Measurements from ENCODE around the gene AQP1.

The AQP1 gene

DNA sequence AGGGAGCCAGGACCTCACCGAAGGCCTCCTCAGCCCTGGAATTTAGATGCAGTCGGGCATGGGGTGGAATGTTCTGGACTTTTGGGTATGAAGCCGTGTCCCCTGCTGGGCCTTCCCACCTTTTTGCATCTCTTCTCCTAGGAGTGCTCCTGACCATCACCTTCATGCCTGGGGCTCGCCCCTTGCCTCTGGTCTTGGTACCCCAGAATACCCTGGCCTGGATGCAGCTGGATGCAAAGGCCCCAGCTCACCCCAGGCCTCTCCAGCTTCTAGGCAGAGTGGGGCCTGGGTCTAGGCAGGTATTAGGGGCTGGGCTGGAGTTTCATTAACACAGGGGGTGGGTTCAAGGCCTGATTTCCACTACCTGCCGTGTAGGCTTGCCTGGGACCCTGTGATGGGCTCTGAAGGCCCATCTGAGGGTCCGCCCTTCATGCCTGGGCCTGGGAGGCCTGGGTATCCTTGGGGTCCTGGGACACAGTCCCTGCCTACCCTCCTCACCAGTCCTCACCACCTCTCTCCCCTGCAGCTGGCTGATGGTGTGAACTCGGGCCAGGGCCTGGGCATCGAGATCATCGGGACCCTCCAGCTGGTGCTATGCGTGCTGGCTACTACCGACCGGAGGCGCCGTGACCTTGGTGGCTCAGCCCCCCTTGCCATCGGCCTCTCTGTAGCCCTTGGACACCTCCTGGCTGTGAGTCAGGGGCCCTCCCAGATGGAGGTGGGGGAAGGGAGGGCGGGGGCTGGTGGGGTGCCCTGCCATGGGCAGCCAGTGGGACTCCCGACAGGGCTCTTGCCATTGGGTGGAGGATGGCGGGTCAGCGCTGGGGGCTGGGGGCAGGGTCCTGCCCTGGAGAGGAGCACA, 10.1 kb downstream of the AQP1 start:
- no peak for DNase-seq (ENCODE audit: low read depth)

DNA sequence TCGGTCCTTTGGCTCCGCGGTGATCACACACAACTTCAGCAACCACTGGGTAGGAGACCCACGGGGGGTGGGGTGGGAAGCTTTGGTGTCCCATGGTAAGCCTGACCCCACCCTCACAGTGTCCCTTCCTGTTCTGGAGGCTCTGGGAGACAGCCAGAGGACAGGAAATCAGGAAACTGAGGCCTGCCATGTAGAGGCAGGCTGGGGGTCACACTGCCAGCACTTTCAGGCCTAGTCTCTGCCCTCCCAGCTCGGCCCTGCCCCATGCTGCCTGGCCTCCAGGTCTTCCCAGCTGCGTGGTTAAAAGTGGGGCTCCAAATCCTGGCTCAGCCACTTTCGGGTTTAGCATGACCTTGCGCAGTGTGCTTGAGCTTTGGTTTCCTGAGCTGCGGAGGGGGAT, 10.9 kb downstream of the AQP1 start:
- DNase-seq (ENCODE audit: low read depth), result no peak

DNA sequence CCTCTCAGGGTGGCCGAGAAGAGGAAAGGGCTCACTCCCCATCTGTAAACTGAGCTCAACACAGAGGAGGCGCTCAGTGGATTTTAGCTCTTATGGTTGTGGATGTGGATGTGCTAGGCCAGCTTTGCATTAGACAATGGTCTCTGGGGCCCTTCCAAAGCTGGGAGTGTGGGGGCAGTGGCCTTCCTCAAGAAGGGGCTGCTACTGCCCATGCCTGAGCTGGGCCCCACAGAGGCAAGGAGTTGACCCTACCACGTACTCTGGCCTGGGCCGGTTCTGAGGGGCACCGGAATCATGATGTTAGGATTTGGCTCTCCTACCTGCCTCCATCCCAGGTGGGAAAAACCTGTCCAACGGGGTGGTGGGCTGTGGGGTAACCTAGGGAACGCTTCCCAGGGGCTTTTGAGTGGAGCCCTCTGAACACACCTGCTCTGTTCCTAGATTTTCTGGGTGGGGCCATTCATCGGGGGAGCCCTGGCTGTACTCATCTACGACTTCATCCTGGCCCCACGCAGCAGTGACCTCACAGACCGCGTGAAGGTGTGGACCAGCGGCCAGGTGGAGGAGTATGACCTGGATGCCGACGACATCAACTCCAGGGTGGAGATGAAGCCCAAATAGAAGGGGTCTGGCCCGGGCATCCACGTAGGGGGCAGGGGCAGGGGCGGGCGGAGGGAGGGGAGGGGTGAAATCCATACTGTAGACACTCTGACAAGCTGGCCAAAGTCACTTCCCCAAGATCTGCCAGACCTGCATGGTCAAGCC, 11.5 kb downstream of the AQP1 start:
- no peak for DNase-seq (ENCODE audit: low read depth)

DNA sequence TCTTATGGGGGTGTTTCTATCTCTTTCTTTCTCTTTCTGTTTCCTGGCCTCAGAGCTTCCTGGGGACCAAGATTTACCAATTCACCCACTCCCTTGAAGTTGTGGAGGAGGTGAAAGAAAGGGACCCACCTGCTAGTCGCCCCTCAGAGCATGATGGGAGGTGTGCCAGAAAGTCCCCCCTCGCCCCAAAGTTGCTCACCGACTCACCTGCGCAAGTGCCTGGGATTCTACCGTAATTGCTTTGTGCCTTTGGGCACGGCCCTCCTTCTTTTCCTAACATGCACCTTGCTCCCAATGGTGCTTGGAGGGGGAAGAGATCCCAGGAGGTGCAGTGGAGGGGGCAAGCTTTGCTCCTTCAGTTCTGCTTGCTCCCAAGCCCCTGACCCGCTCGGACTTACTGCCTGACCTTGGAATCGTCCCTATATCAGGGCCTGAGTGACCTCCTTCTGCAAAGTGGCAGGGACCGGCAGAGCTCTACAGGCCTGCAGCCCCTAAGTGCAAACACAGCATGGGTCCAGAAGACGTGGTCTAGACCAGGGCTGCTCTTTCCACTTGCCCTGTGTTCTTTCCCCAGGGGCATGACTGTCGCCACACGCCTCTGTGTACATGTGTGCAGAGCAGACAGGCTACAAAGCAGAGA, 12.2 kb downstream of the AQP1 start:
- DNase-seq (ENCODE audit: low read depth), result no peak

DNA sequence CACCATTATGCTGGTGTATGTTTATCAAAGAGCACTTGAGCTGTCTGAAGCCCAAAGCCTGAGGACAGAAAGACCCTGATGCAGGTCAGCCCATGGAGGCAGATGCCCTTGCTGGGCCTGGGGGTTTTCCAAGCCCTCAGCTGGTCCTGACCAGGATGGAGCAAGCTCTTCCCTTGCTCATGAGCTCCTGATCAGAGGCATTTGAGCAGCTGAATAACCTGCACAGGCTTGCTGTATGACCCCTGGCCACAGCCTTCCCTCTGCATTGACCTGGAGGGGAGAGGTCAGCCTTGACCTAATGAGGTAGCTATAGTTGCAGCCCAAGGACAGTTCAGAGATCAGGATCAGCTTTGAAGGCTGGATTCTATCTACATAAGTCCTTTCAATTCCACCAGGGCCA, 13.0 kb downstream of the AQP1 start:
- DNase-seq (ENCODE audit: low read depth), result no peak

DNA sequence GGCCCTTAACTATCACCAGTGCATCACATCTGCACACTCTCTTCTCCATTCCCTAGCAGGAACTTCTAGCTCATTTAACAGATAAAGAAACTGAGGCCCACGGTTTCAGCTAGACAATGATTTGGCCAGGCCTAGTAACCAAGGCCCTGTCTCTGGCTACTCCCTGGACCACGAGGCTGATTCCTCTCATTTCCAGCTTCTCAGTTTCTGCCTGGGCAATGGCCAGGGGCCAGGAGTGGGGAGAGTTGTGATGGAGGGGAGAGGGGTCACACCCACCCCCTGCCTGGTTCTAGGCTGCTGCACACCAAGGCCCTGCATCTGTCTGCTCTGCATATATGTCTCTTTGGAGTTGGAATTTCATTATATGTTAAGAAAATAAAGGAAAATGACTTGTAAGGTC, 13.5 kb downstream of the AQP1 start:
- no peak for DNase-seq (ENCODE audit: low read depth)

DNA sequence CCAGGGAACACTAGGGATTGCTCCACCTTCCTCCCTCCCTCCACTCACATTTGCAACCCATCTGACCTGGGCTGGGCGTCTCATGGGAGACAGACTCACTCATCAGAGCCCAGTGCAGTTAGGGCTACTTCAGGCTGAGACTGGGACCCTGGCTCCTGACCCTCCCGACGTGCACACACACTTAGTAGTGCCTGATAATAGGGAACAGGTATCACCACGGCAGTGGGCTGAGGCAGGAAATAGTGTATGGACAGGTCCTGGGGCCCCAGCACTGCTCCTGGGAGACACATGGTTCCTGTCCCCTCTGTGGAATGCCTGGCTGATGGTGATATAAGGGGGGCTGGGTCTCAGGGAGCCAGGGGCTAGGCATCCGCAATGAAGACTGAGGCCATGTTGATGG, 14.3 kb downstream of the AQP1 start:
- no peak for DNase-seq (ENCODE audit: low read depth)

DNA sequence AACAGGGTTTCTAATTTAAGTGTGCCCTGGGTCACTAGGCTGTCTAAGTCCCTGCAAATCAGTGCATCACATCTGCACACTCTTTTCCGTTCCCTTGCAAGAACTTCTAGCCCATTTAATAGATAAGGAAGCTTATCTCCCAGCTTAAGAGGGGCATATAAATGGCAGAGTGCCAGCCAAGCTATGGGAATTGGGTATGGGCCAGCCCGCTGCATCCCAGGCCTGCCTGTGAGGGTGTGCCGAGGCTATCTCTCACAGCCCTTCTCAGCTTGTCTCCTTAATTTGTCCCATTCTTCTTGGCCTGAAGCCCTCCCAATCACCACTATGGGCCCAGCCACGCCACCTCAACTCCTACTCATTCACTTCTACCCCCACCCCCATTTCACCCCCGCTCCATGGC, 14.7 kb downstream of the AQP1 start:
- DNase-seq (ENCODE audit: low read depth), result no peak

DNA sequence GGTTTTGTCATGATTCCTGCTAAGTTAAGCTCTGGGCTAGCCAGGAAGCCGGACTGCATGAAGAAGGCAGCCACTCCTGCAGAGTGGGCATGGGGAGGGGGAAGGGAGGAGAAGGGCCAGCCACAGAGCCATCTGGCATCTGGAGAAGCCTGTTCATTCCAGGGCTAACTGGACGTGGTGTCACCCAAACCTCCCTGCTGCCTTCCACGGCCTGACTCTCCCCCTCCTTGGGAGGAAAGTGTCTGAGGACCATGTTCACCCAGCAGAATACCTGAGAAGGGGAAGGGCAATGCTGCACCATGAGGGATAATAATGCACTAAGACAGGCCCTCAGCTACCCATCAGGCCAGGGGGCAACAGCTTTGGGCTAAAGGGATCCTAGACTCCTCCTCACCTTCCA, 15.4 kb downstream of the AQP1 start:
- DNase-seq (ENCODE audit: low read depth), result no peak

DNA sequence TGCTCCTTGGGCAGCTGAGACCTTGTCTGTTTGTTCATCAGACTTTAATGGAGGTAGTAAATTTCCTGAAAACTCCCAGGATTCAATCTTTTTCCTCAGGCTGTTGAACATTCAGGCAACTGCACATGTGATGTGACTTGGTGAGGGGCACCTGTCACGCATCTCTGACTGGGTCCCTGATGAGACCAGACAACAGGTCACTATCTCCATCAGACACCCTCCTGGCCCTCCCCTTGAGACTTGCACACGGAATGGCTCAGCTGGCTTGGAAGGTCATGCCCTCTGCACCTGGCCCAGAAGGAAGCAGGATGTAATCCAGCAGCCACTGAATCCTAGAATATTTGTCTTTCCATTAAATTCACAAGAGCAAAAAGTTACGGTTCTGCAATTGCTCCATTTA, 15.9 kb downstream of the AQP1 start:
- no peak for DNase-seq (ENCODE audit: low read depth)

DNA sequence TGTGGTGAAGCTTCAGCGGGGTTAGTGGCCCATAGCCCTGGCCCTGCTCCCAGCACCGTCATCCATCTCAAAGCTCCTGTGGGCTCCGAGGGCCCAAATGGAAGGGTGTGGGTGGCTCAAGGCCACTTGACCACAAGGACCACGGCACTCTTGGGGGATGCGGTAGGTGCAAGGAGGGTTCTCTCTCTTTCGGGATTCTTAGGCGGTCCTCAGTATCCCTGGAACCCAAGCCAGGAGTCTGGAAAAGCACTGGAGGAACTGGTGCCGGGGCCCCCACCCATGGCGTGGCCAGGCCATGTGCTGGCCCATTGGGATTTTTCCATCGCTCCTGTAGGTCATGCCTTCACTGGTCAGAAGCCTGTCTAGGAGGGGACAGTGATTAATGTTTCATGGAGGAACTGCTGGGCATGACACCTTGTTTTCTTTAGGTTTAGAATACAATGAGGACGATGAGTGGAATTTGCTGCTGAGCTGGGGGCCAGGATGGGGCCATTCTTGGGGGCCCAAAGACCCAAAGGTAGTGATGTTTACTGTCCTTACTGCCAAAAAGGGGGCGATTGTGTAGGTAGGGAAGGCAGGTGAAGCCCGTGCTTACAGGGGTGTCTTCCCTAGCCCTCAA, 16.7 kb downstream of the AQP1 start:
- no peak for DNase-seq (ENCODE audit: low read depth)

DNA sequence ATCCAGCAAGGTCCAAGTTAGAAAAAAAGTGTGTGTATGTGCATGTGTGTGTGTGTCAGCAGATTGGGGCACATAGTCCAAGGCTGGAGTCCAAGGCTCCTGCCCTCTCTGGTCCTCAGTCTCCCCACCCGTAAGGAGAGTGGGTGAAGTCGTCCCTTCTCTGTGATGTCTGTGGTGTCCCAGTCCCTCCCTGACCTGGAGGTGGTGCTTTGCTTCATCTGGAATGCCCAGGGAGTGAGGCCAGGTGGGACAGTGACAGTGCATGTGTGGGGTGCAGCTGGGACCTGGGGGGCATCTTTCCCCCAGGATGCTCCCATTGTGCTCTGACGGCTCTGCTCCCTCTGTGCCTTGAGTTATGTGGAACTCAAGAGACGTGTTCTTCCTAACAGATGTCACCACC, 18.0 kb downstream of the AQP1 start:
- DNase-seq (ENCODE audit: low read depth), result no peak

DNA sequence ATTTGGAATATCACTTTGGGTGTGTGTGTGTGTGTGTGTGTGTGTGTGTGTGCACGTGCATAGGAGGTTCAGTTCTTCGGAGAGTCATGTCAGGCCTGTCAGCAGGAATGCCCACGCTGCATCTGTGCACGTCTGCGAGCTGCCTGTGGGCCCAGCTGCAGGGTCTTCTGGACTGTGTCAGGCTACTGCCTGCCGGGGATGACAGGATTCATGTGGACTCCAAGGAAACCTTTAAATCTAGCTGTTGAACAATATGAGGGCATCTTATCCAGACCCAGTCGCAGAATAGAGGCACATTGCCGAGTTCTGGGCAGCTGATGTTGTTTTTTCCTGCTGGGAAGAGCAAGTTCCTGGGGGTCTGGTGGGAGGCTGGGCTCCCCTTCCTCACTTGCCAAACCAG, 19.0 kb downstream of the AQP1 start:
- DNase-seq (ENCODE audit: low read depth), result no peak

DNA sequence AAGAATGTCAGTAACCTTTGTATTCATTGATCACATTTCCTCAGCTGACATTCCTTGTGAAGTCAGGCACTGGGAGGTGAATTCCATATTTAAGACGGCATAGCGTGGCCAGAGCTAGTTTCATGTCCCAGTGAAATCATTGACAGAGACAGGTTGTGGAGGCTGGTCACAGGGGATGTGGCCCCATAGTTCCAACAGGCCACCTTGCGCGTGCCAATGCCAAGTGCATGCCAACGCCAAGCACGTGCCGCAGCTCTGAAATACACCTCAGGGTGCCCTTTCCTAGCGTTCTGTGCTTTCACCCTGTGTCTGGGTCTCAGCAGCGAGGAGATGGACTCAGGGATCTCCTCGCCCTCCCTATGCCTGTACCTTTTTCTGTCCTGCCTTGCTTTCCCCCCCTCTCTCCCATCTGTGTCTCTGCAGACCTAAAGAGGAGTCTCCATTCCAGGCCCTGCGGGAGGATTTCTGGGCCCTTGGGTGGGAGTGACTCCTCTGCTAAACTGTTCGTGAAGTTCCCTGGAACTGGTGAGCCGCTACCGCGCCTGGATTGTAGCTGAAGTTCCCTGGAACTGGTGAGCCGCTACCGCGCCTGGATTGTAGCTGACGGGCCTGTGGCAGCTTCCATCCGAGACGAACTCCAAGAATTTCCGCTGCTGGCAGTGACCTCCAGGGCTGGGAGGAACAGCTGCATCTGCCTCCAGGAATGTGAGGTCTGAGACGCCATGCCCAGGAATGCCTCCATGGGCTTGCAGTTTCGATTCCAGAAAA, 19.7 kb downstream of the AQP1 start:
- no peak for DNase-seq (ENCODE audit: low read depth)

DNA sequence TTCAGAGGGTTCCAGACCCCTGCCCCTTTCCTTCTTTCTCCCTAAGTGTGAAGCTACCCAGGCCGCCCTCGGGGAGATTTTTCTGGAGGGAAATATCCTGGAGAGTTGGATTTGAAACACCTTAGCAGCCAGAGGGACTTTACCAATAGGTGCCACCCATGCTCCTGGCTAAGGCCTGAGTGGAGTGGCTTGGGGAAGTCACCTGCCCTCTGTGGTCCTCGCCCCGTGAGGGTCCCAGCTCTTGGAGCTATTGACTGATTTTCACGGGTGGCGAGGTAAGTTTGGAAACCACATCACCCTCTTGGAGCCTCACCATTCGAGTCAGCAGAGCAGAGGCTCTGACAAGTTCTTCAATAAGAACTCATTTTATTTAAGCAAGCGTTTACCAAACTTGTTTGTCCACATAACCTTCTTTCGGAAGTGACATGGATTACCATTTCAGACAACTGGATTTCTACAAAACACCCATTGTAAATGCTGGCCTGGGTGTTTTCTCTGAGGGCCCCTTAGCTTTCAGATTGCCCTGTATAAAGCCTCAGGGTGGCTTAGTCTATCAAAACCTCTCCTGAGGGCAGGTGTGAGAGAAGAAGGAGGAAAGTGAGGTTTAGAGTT, 20.4 kb downstream of the AQP1 start:
- no peak for DNase-seq (ENCODE audit: low read depth)

DNA sequence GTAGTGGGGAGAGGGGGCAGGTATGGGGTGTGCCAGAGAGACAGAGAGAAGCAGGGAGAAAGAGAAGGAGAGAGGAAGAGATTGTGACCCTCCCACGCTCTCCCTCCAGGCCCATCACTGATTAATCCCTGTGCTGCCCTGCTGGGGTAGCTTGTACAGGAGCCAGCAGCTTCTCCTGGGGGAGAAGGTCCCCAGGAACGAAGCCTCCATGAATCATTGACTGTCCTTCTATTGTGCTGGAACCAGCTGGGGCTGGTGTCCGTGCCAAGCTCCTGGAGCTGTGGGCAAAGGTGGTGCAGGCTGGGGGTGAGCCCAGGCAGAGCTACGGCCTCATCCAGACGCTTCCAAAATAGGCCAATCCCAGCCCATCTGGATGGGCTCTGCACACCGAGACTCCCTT, 20.9 kb downstream of the AQP1 start:
- DNase-seq (ENCODE audit: low read depth), result no peak

DNA sequence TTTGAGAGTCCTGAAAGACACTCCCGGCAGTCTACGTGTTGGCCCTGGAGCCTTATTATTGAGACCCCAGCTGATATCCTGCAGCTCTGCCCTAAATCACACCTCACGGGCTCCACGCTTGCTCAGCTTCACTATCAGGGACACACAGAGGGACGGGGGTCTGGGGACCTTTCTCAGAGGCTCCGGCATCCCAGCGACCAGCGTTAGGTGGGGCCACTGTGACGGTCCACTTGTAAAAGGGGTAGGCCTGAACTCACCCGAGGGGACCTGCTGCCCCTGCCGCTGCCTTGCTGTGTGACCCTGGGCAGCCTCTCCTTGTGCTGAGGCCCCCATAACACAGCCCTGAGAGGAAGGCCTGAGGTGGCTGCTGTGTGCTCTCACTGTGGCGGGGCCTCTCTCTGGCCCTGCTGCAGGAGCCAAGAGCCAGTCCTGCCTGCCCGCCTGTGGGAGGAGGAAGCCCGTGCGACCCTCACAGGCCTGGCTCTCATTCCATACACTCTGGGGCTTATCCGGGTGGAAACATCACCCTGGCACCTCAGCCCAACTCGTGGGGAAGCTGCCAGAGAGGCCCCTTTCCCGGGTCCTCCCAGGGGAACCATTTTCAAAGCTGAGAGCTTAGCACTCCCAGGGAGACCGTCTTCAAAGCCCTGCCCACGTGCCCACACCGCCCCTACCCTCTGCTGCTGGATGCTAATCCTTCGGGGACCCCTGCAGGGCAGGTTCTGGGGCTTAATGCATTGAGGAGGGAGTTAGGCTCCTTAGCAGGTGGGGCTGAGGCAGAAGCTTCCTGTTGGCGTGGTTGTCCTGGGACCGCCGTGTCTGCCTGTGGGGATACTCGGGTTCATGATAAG, 21.7 kb downstream of the AQP1 start:
- DNase-seq (ENCODE audit: low read depth), result no peak

DNA sequence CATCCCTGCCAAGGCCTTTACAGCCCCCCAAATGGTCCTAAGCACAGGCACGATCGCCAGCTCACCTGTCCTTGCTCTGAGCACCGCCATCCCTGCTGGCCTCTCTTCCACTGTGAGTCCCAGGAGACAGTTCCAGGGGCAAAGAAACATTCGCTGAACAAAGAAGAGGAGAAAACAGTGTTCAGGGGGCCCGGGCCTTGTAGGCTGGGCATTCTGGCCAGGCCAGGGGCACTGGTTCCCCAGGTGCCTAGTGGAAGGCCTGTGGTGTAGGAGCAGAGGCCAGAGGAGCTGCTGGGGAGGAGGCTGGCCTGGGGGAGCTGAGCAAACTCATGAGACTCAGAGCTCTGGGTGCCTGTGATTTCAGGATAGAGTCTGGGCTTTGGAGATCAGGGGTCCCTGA, 22.6 kb downstream of the AQP1 start:
- no peak for DNase-seq (ENCODE audit: low read depth)

DNA sequence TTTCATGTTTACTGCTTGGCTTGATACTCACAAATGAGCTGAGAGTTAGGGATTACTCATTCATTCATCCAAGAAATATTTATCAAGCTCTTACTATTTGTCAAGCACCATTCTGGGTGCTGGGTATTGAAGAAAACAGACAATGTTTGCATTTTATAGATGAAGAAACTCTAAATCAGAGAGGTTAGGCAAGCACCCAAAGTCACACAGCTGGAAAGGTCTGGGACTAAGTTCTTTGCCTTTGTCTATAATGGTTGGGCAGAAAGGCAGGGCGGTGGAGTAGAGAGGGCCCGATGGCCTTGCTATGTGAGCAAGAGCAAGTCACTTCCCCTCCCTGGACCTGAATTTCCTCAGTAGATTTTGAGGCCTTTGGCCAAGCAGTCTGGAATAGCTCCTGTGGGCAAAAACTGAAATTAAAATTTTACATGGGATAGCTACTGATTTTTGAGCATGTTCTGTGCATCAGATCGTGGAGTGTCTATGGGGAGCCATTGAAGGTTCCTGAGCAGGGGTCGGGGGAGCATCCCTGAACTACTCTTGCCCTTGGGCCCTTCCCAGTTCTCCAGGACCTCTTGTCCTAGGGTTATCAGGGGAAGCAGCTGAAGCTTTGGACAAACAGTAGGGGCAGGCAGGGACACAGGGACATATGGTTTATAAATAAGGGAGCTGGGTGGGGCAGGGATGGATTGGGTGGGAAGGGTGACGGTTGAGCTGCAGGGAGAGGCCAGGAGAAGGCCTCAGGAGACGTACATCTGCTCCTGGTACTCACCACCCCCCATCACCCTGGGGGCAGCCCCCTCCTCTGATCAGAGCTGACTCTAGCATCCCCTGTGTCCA, 23.3 kb downstream of the AQP1 start:
- no peak for DNase-seq (ENCODE audit: low read depth)

DNA sequence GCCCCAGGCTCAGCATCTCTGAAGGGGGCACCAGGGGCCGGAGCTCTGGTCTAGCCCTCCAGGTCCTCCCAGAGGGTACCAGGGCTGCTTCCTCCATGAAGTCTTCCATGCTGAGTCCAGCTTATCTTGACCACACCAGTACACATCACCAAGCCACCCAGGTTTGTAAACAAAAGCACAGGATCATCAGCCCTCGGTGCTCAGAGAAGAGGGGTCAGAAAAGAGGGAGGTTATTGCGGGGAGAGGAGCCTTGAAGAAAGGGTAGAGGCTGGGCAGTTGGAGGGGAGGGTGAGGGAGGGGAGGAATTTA, 23.9 kb downstream of the AQP1 start:
- DNase-seq (ENCODE audit: low read depth), result no peak
